OCI-LY1 (cell line): Measurements from ENCODE around the gene IDS.

Experiments
- H2AFZ ChIP-seq: fragments of 200-600 bp; sonication (generic), shearing (Covaris generic); 2 replicates; pipeline ENCODE4 v1.6.0; 2014; ENCODE audit warnings: antibody characterized with exemption, mild to moderate bottlenecking, low read length
- H3F3A ChIP-seq: fragments of 200-600 bp; sonication (generic), shearing (Covaris generic); 2 replicates; pipeline ENCODE4 v1.6.0; 2014; ENCODE audit warnings: mild to moderate bottlenecking, antibody characterized with exemption, low read length, moderate library complexity; ENCODE audit not compliant: insufficient read depth
- H3K27ac ChIP-seq: fragments of 200-600 bp; sonication (generic); 2 replicates; pipeline ENCODE4 v1.5.1; 2014; ENCODE audit warnings: low read length, mixed run types, mild to moderate bottlenecking, low read depth; ENCODE audit not compliant: poor library complexity, severe bottlenecking
- H3K27me3 ChIP-seq: fragments of 200-600 bp; sonication (generic); 2 replicates; pipeline ENCODE4 v1.6.0; 2014; ENCODE audit warnings: antibody characterized with exemption, mild to moderate bottlenecking, low read length, moderate library complexity; ENCODE audit not compliant: insufficient read depth
- H3K36me3 ChIP-seq: fragments of 200-600 bp; sonication (generic); 2 replicates; pipeline ENCODE4 v1.6.1; 2014; ENCODE audit warnings: mild to moderate bottlenecking, antibody characterized with exemption, low read length, moderate library complexity, mixed read lengths; ENCODE audit not compliant: insufficient read depth
- H3K4me1 ChIP-seq: fragments of 200-600 bp; sonication (generic); 2 replicates; pipeline ENCODE4 v1.5.1; 2014; ENCODE audit warnings: mild to moderate bottlenecking, low read length, moderate library complexity; ENCODE audit not compliant: insufficient read depth, severe bottlenecking
- H3K4me2 ChIP-seq: fragments of 200-600 bp; sonication (generic), shearing (Covaris generic); 2 replicates; pipeline ENCODE4 v1.6.1; 2014; ENCODE audit warnings: low read length
- H3K4me3 ChIP-seq: fragments of 200-600 bp; sonication (generic); 2 replicates; pipeline ENCODE4 v1.5.1; 2014; ENCODE audit warnings: low read length, low read depth, mild to moderate bottlenecking, mixed read lengths; ENCODE audit not compliant: poor library complexity, severe bottlenecking
- H3K79me2 ChIP-seq: fragments of 200-600 bp; shearing (Covaris generic); 2 replicates; pipeline ENCODE4 v1.6.1; 2016; ENCODE audit warnings: mixed run types, low read length, mixed read lengths; ENCODE audit not compliant: insufficient read depth
- H3K9ac ChIP-seq: fragments of 200-600 bp; sonication (generic), shearing (Covaris generic); 2 replicates; pipeline ENCODE4 v1.6.1; 2014; ENCODE audit warnings: mild to moderate bottlenecking, low read length, mixed read lengths
- H3K9me2 ChIP-seq: fragments of 200-600 bp; sonication (generic), shearing (Covaris generic); 2 replicates; pipeline ENCODE4 v1.6.1; 2014; ENCODE audit warnings: low read depth, mild to moderate bottlenecking, low read length, mixed read lengths
- H3K9me3 ChIP-seq: fragments of 200-600 bp; shearing (Covaris generic); 2 replicates; pipeline ENCODE4 v1.6.1; 2014; ENCODE audit warnings: low read length, mixed read lengths
- H4K20me1 ChIP-seq: fragments of 200-600 bp; sonication (generic), shearing (Covaris generic); 2 replicates; pipeline ENCODE4 v1.6.0; 2016; ENCODE audit warnings: mild to moderate bottlenecking, low read length; ENCODE audit not compliant: insufficient read depth
- EZH2 ChIP-seq: fragments of 200-600 bp; sonication (generic), shearing (Covaris generic); IDR thresholded peaks from 2 replicates; pipeline ENCODE4 v1.8.0; 2017; ENCODE audit warnings: borderline replicate concordance, mixed run types, mild to moderate bottlenecking, antibody characterized with exemption, low read length, moderate library complexity, mixed read lengths
- TF ChIP-seq, protein P1 (sequence below): fragments of 200-600 bp; sonication (generic), shearing (Covaris generic); IDR thresholded peaks from 2 replicates; pipeline ENCODE4 v1.5.1; 2017; ENCODE audit warnings: mild to moderate bottlenecking, antibody characterized with exemption, low read length, moderate library complexity, mixed read lengths

Gene IDS

GRCh38 chrX:149517308-149517707, 12.2 kb upstream of the IDS start:
- Histone ChIP-seq H3K9me2 (no peaks in the 10 kb centered on the region), H4K20me1 (no peaks in the 10 kb centered on the region), H3F3A (no peaks in the 10 kb centered on the region), H3K27me3 (no peaks in the 10 kb centered on the region), H3K27ac (no peak overlapping the region), H3K36me3 (no peaks in the 10 kb centered on the region), H2AFZ (no peak overlapping the region), H3K9ac (no peak overlapping the region), H3K79me2 (no peaks in the 10 kb centered on the region), H3K9me3 (no peaks in the 10 kb centered on the region), H3K4me2 (no peak overlapping the region), H3K4me1 (peaks cover 4% of the 10 kb centered on the region), H3K4me3 (no peak overlapping the region)
- TF ChIP-seq EZH2: no peak
- TF ChIP-seq, protein P1, sequence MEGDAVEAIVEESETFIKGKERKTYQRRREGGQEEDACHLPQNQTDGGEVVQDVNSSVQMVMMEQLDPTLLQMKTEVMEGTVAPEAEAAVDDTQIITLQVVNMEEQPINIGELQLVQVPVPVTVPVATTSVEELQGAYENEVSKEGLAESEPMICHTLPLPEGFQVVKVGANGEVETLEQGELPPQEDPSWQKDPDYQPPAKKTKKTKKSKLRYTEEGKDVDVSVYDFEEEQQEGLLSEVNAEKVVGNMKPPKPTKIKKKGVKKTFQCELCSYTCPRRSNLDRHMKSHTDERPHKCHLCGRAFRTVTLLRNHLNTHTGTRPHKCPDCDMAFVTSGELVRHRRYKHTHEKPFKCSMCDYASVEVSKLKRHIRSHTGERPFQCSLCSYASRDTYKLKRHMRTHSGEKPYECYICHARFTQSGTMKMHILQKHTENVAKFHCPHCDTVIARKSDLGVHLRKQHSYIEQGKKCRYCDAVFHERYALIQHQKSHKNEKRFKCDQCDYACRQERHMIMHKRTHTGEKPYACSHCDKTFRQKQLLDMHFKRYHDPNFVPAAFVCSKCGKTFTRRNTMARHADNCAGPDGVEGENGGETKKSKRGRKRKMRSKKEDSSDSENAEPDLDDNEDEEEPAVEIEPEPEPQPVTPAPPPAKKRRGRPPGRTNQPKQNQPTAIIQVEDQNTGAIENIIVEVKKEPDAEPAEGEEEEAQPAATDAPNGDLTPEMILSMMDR: no peak

- no peak overlapping the region for H3K27ac ChIP-seq
- no peaks in the 10 kb centered on the region for H3F3A ChIP-seq
- peaks cover 5% of the 10 kb centered on the region for H3K4me1 ChIP-seq
- TF ChIP-seq, protein P1: no peak
- no peak for TF ChIP-seq EZH2
- H3K27me3 ChIP-seq: no peaks in the 10 kb centered on the region
- H4K20me1 ChIP-seq: no peaks in the 10 kb centered on the region
- no peak overlapping the region for H3K4me2 ChIP-seq
- no peaks in the 10 kb centered on the region for H3K36me3 ChIP-seq
- no peak overlapping the region for H3K9ac ChIP-seq
- H3K4me3 ChIP-seq: no peak overlapping the region
- H3K9me2 ChIP-seq: no peaks in the 10 kb centered on the region
- no peaks in the 10 kb centered on the region for H3K9me3 ChIP-seq
- H3K79me2 ChIP-seq: no peaks in the 10 kb centered on the region
- no peak overlapping the region for H2AFZ ChIP-seq
These were observed 11.5 kb upstream of the IDS start for GRCh38 chrX:149516604-149517003.

- no peak overlapping the region for H3K4me3 ChIP-seq
- H4K20me1 ChIP-seq: no peaks in the 10 kb centered on the region
- no peaks in the 10 kb centered on the region for H3K9me3 ChIP-seq
- no peak for TF ChIP-seq EZH2
- TF ChIP-seq, protein P1: no peak
- H3F3A ChIP-seq: no peaks in the 10 kb centered on the region
- no peak overlapping the region for H2AFZ ChIP-seq
- H3K27ac ChIP-seq: no peak overlapping the region
- H3K4me2 ChIP-seq: no peak overlapping the region
- H3K36me3 ChIP-seq: no peaks in the 10 kb centered on the region
- H3K79me2 ChIP-seq: no peaks in the 10 kb centered on the region
- H3K9me2 ChIP-seq: no peaks in the 10 kb centered on the region
- H3K4me1 ChIP-seq: peaks cover 5% of the 10 kb centered on the region
- H3K9ac ChIP-seq: no peak overlapping the region
- no peaks in the 10 kb centered on the region for H3K27me3 ChIP-seq
These were observed 11.0 kb upstream of the IDS start for GRCh38 chrX:149515954-149516602.
